Measurements from ENCODE around the gene TTC31. TPM values are rescaled to one million over a fixed set of nuclear protein-coding genes. Genes with fewer than 3 reads are reported as not detected.

The TTC31 gene
- total and polyA plus RNA-seq, 4 donors = 9.9 to 26.4 (median 15.8) TPM

- TF ChIP-seq YY1 (IDR thresholded peaks at IDR 0.05) (no peak), HNF4A (conservative IDR thresholded peaks at IDR 0.05) (peak; percentile 38 to 61)
- WGBS = 16% methylated on average over 29 of the region's 29 CpGs
- Histone ChIP-seq H3K9me3 (ENCODE audit: control insufficient read depth in 4 of 4, low read length in 3 of 4) (no peaks in the 10 kb centered on the region), H3K36me3 (ENCODE audit: control insufficient read depth in 4 of 4, insufficient read depth in 3 of 4, low read depth in 1 of 4, low read length in 3 of 4) (peaks cover 9 to 26% (median 17%) of the 10 kb centered on the region in 4 donors), H3K27ac (ENCODE audit: low read depth in 1 of 2, low read length in 2 of 2) (peak overlapping the region; percentile 80 to 85), H3K9ac (ENCODE audit: low read depth in 1 of 2, low read length in 2 of 2) (peak overlapping the region; percentile 74 to 86), H3K4me1 (ENCODE audit: control insufficient read depth in 4 of 4, insufficient read depth in 4 of 4, low read length in 3 of 4) (peaks cover 8 to 26% (median 19%) of the 10 kb centered on the region in 4 donors), H3K4me3 (ENCODE audit: low read depth in 1 of 3, low read length in 3 of 3) (peak overlapping the region; percentile 67 to 100 (median 97)), H3K27me3 (ENCODE audit: control insufficient read depth in 4 of 4, insufficient read depth in 4 of 4, low read length in 3 of 4) (no peaks in the 10 kb centered on the region)
- DNase-seq (ENCODE audit: low spot score) = no peak
Measured at GRCh38 chr2:74528600-74529356, 45.9 kb downstream of the TTC31 start.

DNA sequence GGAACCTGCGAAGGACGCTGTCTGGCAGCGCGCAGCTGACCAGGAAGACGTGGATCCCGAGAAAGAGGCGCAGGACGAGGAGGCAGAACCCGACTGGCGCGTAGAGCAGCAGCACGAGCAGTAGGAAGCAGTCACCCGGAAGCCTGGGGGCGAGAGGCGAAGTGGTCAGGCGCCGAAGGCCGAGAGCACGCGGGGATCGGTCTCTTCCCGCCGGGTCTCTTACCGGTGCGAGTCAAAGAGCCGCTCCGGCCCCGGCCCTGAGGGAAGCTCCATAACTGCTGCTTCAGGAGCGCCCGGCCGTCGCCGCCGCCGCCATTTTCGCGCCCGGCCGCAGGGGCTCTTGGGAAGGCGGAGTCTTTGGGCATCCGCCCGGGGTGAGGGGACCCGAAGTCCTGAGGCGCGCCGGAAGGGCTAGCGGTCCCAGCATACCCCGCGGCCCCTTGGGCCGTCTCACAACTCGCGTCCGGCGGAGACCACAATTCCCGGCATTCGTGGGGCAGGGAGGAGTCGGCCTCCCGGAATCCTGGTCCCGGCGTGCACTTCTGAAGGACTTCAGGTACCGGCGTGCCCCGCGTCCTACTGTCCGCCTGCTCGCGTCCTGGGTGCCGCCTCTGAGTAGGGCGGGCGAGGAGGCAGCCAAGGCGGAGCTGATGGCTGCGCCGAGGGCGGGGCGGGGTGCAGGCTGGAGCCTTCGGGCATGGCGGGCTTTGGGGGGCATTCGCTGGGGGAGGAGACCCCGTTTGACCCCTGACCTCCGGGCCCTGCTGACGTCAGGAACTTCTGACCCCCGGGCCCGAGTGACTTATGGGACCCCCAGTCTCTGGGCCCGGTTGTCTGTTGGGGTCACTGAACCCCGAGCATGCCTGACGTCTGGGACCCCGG is 46.7 kb downstream of the TTC31 start, which contains the start of the genes AUP1 and HTRA2:
AUP1 (minus strand) TSS at position 350 of the 882 bp plus-strand sequence; CDS start at position 273, 77 bp downstream.
HTRA2 (plus strand) TSS at position 577 of the 882 bp plus-strand sequence; CDS start at position 651, 74 bp downstream.
- TF ChIP-seq RAD21 (IDR thresholded peaks at IDR 0.05) (peak; percentile 67 to 68), SP1 (IDR thresholded peaks at IDR 0.05) (peak; percentile 94), RXRA (IDR thresholded peaks at IDR 0.05) (peak; percentile 72 to 87), GABPA (IDR thresholded peaks at IDR 0.05 in 1 of 2, conservative IDR thresholded peaks at IDR 0.05 in 1 of 2) (peak; percentile 67 to 96), FOXA1 (IDR thresholded peaks at IDR 0.05) (peak; percentile 76), HNF4A (conservative IDR thresholded peaks at IDR 0.05) (peak; percentile 69 to 82), HNF4G (IDR thresholded peaks at IDR 0.05) (no peak), TAF1 (conservative IDR thresholded peaks at IDR 0.05) (peak; percentile 46), JUND (IDR thresholded peaks at IDR 0.05) (peak; percentile 62 to 72), FOXA2 (IDR thresholded peaks at IDR 0.05) (no peak), NR2F2 (IDR thresholded peaks at IDR 0.05) (peak; percentile 73), EGR1 (IDR thresholded peaks at IDR 0.05; ENCODE audit: low read depth in 2 of 2) (peak; percentile 49 to 65), YY1 (IDR thresholded peaks at IDR 0.05) (peak; percentile 99)
- TF ChIP-seq, protein P1, sequence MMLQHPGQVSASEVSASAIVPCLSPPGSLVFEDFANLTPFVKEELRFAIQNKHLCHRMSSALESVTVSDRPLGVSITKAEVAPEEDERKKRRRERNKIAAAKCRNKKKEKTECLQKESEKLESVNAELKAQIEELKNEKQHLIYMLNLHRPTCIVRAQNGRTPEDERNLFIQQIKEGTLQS (IDR thresholded peaks at IDR 0.05) = no peak
- TF ChIP-seq, protein P2, sequence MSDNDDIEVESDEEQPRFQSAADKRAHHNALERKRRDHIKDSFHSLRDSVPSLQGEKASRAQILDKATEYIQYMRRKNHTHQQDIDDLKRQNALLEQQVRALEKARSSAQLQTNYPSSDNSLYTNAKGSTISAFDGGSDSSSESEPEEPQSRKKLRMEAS (IDR thresholded peaks at IDR 0.05) = peak; percentile 93
- TF ChIP-seq, protein P3, sequence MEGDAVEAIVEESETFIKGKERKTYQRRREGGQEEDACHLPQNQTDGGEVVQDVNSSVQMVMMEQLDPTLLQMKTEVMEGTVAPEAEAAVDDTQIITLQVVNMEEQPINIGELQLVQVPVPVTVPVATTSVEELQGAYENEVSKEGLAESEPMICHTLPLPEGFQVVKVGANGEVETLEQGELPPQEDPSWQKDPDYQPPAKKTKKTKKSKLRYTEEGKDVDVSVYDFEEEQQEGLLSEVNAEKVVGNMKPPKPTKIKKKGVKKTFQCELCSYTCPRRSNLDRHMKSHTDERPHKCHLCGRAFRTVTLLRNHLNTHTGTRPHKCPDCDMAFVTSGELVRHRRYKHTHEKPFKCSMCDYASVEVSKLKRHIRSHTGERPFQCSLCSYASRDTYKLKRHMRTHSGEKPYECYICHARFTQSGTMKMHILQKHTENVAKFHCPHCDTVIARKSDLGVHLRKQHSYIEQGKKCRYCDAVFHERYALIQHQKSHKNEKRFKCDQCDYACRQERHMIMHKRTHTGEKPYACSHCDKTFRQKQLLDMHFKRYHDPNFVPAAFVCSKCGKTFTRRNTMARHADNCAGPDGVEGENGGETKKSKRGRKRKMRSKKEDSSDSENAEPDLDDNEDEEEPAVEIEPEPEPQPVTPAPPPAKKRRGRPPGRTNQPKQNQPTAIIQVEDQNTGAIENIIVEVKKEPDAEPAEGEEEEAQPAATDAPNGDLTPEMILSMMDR (IDR thresholded peaks at IDR 0.05; ENCODE audit: low read depth, low read length, missing input control) = no peak
- TF ChIP-seq, protein P4, sequence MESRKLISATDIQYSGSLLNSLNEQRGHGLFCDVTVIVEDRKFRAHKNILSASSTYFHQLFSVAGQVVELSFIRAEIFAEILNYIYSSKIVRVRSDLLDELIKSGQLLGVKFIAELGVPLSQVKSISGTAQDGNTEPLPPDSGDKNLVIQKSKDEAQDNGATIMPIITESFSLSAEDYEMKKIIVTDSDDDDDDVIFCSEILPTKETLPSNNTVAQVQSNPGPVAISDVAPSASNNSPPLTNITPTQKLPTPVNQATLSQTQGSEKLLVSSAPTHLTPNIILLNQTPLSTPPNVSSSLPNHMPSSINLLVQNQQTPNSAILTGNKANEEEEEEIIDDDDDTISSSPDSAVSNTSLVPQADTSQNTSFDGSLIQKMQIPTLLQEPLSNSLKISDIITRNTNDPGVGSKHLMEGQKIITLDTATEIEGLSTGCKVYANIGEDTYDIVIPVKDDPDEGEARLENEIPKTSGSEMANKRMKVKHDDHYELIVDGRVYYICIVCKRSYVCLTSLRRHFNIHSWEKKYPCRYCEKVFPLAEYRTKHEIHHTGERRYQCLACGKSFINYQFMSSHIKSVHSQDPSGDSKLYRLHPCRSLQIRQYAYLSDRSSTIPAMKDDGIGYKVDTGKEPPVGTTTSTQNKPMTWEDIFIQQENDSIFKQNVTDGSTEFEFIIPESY (IDR thresholded peaks at IDR 0.05) = peak; percentile 97
- TF ChIP-seq, protein P5, sequence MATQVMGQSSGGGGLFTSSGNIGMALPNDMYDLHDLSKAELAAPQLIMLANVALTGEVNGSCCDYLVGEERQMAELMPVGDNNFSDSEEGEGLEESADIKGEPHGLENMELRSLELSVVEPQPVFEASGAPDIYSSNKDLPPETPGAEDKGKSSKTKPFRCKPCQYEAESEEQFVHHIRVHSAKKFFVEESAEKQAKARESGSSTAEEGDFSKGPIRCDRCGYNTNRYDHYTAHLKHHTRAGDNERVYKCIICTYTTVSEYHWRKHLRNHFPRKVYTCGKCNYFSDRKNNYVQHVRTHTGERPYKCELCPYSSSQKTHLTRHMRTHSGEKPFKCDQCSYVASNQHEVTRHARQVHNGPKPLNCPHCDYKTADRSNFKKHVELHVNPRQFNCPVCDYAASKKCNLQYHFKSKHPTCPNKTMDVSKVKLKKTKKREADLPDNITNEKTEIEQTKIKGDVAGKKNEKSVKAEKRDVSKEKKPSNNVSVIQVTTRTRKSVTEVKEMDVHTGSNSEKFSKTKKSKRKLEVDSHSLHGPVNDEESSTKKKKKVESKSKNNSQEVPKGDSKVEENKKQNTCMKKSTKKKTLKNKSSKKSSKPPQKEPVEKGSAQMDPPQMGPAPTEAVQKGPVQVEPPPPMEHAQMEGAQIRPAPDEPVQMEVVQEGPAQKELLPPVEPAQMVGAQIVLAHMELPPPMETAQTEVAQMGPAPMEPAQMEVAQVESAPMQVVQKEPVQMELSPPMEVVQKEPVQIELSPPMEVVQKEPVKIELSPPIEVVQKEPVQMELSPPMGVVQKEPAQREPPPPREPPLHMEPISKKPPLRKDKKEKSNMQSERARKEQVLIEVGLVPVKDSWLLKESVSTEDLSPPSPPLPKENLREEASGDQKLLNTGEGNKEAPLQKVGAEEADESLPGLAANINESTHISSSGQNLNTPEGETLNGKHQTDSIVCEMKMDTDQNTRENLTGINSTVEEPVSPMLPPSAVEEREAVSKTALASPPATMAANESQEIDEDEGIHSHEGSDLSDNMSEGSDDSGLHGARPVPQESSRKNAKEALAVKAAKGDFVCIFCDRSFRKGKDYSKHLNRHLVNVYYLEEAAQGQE (IDR thresholded peaks at IDR 0.05) = peak; percentile 87
- H3K9ac ChIP-seq (ENCODE audit: low read depth in 1 of 2, low read length in 2 of 2) = peak within 1 kb of the TSS; percentile 74 to 86
- peak within 1 kb of the TSS; percentile 67 to 100 (median 97) for H3K4me3 ChIP-seq (ENCODE audit: low read depth in 1 of 3, low read length in 3 of 3)
- peak within 1 kb of the TSS; percentile 80 to 85 for H3K27ac ChIP-seq (ENCODE audit: low read depth in 1 of 2, low read length in 2 of 2)
- no peaks in the 10 kb centered on the region for H3K27me3 ChIP-seq (ENCODE audit: control insufficient read depth in 4 of 4, insufficient read depth in 4 of 4, low read length in 3 of 4)
- H3K4me1 ChIP-seq (ENCODE audit: control insufficient read depth in 4 of 4, insufficient read depth in 4 of 4, low read length in 3 of 4) = peaks cover 8 to 26% (median 19%) of the 10 kb centered on the region in 4 donors
- under 1% methylated on average over 87 of the region's 87 CpGs for WGBS
- H3K9me3 ChIP-seq (ENCODE audit: control insufficient read depth in 4 of 4, low read length in 3 of 4) = no peaks in the 10 kb centered on the region
- peaks cover 9 to 26% (median 17%) of the 10 kb centered on the region in 4 donors for H3K36me3 ChIP-seq (ENCODE audit: control insufficient read depth in 4 of 4, insufficient read depth in 3 of 4, low read depth in 1 of 4, low read length in 3 of 4)
- peak; percentile 95 for DNase-seq (ENCODE audit: low spot score)
